ENCODE measurements around the gene ZGPAT. TPM values are rescaled to one million over a fixed set of nuclear protein-coding genes. Genes with fewer than 3 reads are reported as not detected.

ZGPAT gene
- total and polyA plus RNA-seq, 2 donors (not counting 1 experiment from before 2014, with no cell fraction given) = 46.1 to 62.1 TPM

- ATAC-seq (ENCODE audit: low read depth) (peak; percentile 9), DNase-seq (peak; percentile 58)
- no peaks in the 10 kb centered on the region for H3K27me3 ChIP-seq (replicated peaks in 1 of 4; ENCODE audit: control extremely low read depth in 1 of 4, control insufficient read depth in 3 of 4, insufficient read depth in 4 of 4, low read length in 3 of 4)
- H2AFZ ChIP-seq (ENCODE audit: insufficient read depth, low read depth, low read length, poor library complexity, severe bottlenecking) = peak overlapping the region; percentile 70
- Mint-ChIP-seq H3K4me3 (peak overlapping the region; percentile 68), H3K9me3 (ENCODE audit: insufficient read depth) (no peaks in the 10 kb centered on the region), H3K27ac (no peak overlapping the region), H3K4me1 (peaks cover 18% of the 10 kb centered on the region), H3K27me3 (no peaks in the 10 kb centered on the region)
- under 1% methylated on average over 75 of the region's 80 CpGs for WGBS (ENCODE audit: insufficient coverage)
- H4K20me1 ChIP-seq (ENCODE audit: control insufficient read depth, insufficient read depth, low read length, poor library complexity, severe bottlenecking) = peaks cover 22% of the 10 kb centered on the region
- H3K36me3 ChIP-seq (replicated peaks in 1 of 2; ENCODE audit: control extremely low read depth in 1 of 2, control insufficient read depth in 1 of 2, extremely low read depth in 1 of 2, insufficient read depth in 2 of 2, low read length in 1 of 2) = peaks cover 0 to 8% of the 10 kb centered on the region in 2 experiments
- H3K27ac ChIP-seq (ENCODE audit: low read length in 2 of 2) = no peak overlapping the region
- peaks cover 35 to 46% of the 10 kb centered on the region in 2 donors for H3K4me1 ChIP-seq (ENCODE audit: control insufficient read depth in 2 of 2, insufficient read depth in 2 of 2, low read length in 2 of 2)
- intact Hi-C loops (cut with micrococcal nuclease) = no loop called here
- TF ChIP-seq EZH2 (IDR thresholded peaks at IDR 0.05; ENCODE audit: borderline replicate concordance, insufficient read depth, low read depth, low read length, poor library complexity, severe bottlenecking) (no peak), CTCF (IDR thresholded peaks at IDR 0.05) (no peak)
- H3K4me2 ChIP-seq (replicated peaks; ENCODE audit: low read depth, low read length, poor library complexity, severe bottlenecking) = peak overlapping the region; percentile 95
- H3K9me3 ChIP-seq (ENCODE audit: control extremely low read depth in 1 of 3, control insufficient read depth in 2 of 3, insufficient read depth in 1 of 3, low read length in 2 of 3) = no peaks in the 10 kb centered on the region
- H3K9ac ChIP-seq (ENCODE audit: low read length) = peak overlapping the region; percentile 68
- peak overlapping the region; percentile 23 to 64 (median 50) for H3K4me3 ChIP-seq (ENCODE audit: control extremely low read depth in 1 of 5, extremely low read depth in 1 of 5, insufficient read depth in 1 of 5, low read depth in 2 of 5, low read length in 4 of 5)
- ChIA-PET CTCF (interaction anchor here (0.9 kb wide), 1 partner anchor 32 kb away, joined by 3 read pairs; the partner anchor contains the start of genes ARFRP1 and ZGPAT), POLR2A (interaction anchor here (0.9 kb wide), 1 partner anchor 114 kb away, joined by 3 read pairs; no protein-coding TSS in a partner anchor)
- peaks cover 6% of the 10 kb centered on the region for H3K79me2 ChIP-seq (ENCODE audit: control insufficient read depth, insufficient read depth, low read length)
Observed at GRCh38 chr20:63740070-63740626, 32.3 kb downstream of the ZGPAT start.
